ENCODE data around the gene MIEF2. TPM values are rescaled to one million over a fixed set of nuclear protein-coding genes. Genes with fewer than 3 reads are reported as not detected.

The MIEF2 gene
- total and polyA plus RNA-seq, 8 donors: 2.1 to 254 (median 9.1) TPM

DNA sequence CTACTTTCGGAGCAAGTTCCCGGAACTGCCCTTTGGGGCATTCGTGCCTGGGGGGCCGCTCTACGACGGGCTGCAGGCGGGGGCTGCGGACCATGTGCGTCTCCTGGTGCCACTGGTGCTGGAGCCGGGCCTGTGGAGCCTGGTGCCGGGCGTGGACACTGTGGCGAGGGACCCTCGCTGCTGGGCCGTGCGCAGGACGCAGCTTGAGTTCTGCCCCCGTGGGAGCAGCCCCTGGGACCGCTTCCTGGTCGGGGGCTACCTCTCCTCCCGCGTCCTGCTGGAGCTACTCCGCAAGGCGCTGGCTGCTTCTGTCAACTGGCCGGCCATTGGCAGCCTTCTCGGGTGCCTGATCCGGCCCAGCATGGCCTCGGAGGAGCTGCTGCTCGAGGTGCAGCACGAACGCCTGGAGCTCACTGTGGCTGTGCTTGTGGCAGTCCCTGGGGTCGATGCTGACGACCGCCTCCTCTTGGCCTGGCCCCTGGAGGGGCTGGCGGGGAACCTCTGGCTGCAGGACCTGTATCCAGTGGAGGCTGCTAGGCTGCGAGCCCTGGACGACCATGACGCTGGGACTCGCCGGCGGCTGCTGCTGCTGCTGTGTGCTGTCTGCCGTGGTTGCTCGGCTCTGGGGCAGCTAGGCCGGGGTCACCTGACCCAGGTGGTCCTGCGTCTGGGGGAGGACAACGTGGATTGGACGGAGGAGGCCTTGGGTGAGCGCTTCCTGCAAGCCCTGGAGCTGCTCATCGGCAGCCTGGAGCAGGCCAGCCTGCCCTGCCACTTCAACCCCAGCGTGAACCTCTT, 3.6 kb downstream of the MIEF2 start:
- 93 to 95% (median 94%) methylated on average over 26 to 50 of the region's 50 CpGs for WGBS, 5 donors
- H3K27ac ChIP-seq: no peak overlapping the region
- no peaks in the 10 kb centered on the region for H3K9me3 ChIP-seq
- no peak for DNase-seq
- peaks cover 26 to 42% (median 39%) of the 10 kb centered on the region in 4 donors for H3K4me1 ChIP-seq
- intact Hi-C loops (cut with DNase I; ENCODE audit: low total_unique reads): loop anchor here (10.0 kb wide), 1 partner anchor 51 kb away; the partner anchor contains the start of genes SMCR8 and TOP3A
- peaks cover 21 to 35% (median 31%) of the 10 kb centered on the region in 4 donors for H3K36me3 ChIP-seq
- no peaks in the 10 kb centered on the region for H3K27me3 ChIP-seq
- TF ChIP-seq EP300 (IDR thresholded peaks at IDR 0.05) (no peak), POLR2A (IDR thresholded peaks at IDR 0.05) (no peak), POLR2AphosphoS5 (IDR thresholded peaks at IDR 0.05) (no peak)
- TF ChIP-seq, protein P1, sequence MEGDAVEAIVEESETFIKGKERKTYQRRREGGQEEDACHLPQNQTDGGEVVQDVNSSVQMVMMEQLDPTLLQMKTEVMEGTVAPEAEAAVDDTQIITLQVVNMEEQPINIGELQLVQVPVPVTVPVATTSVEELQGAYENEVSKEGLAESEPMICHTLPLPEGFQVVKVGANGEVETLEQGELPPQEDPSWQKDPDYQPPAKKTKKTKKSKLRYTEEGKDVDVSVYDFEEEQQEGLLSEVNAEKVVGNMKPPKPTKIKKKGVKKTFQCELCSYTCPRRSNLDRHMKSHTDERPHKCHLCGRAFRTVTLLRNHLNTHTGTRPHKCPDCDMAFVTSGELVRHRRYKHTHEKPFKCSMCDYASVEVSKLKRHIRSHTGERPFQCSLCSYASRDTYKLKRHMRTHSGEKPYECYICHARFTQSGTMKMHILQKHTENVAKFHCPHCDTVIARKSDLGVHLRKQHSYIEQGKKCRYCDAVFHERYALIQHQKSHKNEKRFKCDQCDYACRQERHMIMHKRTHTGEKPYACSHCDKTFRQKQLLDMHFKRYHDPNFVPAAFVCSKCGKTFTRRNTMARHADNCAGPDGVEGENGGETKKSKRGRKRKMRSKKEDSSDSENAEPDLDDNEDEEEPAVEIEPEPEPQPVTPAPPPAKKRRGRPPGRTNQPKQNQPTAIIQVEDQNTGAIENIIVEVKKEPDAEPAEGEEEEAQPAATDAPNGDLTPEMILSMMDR (IDR thresholded peaks at IDR 0.05): no peak
- no peak overlapping the region for H3K4me3 ChIP-seq

DNA sequence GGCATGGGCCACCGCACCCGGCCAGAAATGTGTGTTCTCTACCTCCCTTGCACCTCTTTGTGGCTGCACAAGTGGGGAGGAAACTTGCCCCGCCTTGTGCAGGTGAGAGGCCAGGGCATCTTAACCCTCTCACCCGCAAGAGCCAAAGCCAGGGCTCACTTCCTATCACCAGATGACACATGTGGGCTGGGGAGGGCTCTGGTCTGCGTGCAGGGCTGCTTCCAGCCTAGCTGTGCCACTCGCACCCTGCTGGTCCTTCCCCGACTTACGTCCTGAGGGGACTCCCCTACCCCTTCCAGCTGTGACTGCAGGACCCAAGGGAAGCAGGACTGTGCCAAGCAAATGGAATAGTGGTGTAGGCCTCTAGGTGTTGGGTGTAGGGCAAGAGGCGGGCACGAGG, 6.9 kb downstream of the MIEF2 start:
- TF ChIP-seq, protein P1 (IDR thresholded peaks at IDR 0.05): no peak
- TF ChIP-seq EP300 (IDR thresholded peaks at IDR 0.05) (no peak), POLR2A (IDR thresholded peaks at IDR 0.05) (no peak), POLR2AphosphoS5 (IDR thresholded peaks at IDR 0.05) (no peak)
- peaks cover 21 to 45% (median 39%) of the 10 kb centered on the region in 4 donors for H3K36me3 ChIP-seq
- intact Hi-C loops (cut with DNase I; ENCODE audit: low total_unique reads): loop anchor here (10.0 kb wide), 1 partner anchor 47 kb away; the partner anchor contains the start of genes SMCR8 and TOP3A
- peaks cover 6 to 16% (median 11%) of the 10 kb centered on the region in 4 donors for H3K4me1 ChIP-seq
- no peak overlapping the region for H3K4me3 ChIP-seq
- no peak for DNase-seq
- 61 to 78% (median 73%) methylated on average over 10 of the region's 10 CpGs for WGBS, 5 donors
- H3K27ac ChIP-seq: no peak overlapping the region
- no peaks in the 10 kb centered on the region for H3K27me3 ChIP-seq
- H3K9me3 ChIP-seq: no peaks in the 10 kb centered on the region

DNA sequence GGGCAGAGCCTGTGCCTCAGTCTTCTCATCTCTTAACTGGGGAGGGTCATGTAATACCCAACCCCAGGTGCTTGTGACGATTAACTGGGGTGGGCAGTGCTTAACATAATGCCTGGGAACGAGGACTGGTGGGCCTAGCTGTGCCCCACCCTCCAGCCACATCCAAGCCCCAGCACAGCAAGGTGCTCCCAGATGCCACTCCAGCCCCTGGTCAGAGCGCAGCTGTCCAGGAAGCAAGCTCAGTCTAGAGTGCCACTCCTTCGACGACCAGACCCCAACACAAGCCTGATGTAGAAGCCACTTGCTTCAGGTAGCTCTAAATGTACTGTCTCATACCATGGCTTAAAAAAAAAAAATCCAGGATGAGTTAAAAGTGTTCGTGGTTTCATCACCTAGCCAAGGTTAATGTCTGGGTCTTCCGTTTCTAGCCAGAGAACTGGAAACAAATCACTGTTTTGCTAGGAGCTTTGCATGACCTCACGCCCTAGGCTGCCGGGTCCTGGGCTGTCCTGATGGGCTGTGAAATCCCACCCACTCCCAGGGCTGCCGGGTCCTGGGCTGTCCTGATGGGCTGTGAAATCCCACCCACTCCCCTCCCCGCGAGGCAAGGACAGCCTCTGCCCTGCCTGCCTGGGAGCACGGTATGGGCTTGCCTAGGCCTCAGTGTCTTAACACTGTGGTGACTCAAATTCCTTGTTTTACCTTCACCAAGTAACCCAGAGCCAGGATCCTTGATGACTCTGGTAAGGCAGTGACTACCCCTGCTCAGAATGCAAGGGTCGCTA, 7.7 kb downstream of the MIEF2 start:
- Histone ChIP-seq H3K4me3 (no peak overlapping the region), H3K27ac (no peak overlapping the region), H3K27me3 (no peaks in the 10 kb centered on the region), H3K36me3 (peaks cover 21 to 50% (median 42%) of the 10 kb centered on the region in 4 donors), H3K9me3 (no peaks in the 10 kb centered on the region), H3K4me1 (peaks cover 0 to 8% (median 4%) of the 10 kb centered on the region in 4 donors)
- WGBS, 5 donors: 52 to 56% (median 53%) methylated on average over 13 to 14 of the region's 14 CpGs
- TF ChIP-seq POLR2A (IDR thresholded peaks at IDR 0.05) (no peak), POLR2AphosphoS5 (IDR thresholded peaks at IDR 0.05) (no peak), EP300 (IDR thresholded peaks at IDR 0.05) (no peak)
- TF ChIP-seq, protein P1 (IDR thresholded peaks at IDR 0.05): no peak
- no peak for DNase-seq
- intact Hi-C loops (cut with DNase I; ENCODE audit: low total_unique reads): loop anchor here (10.0 kb wide), 1 partner anchor 47 kb away; the partner anchor contains the start of genes SMCR8 and TOP3A
